MM.1S (cell line): Measurements from ENCODE around the gene SIAE.

ENCODE experiments used
- EZH2 ChIP-seq: fragments of 300-600 bp; sonication (generic); optimal IDR thresholded peaks from 2 replicates; pipeline ENCODE3; 2017; ENCODE audit warnings: low read depth, mild to moderate bottlenecking, antibody characterized with exemption, low read length, mixed read lengths
- TF ChIP-seq, protein P1 (sequence below): fragments of 300-600 bp; sonication (generic); IDR thresholded peaks from 2 replicates; pipeline ENCODE4 v1.5.1; 2016; ENCODE audit warnings: antibody characterized with exemption, low read length, mixed read lengths

DNA sequence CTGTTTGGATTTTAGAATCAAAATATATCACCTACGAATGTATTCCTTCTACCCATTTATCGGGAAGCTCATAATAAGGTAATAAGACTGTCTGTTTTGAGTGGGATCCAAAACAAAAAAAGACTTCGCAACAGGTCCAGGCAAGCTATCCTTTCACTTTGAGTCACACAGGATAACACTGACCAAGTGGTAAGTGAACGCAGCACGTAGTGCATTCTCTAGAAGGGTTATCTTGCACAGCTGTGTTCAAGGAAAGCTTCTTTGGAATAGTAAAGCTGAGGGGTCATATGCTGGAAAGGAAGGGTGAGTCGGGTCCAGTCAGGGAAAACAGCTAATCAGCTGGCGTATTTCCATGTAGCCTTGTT, 43.9 kb upstream of the SIAE start:
- no peak for TF ChIP-seq EZH2
- TF ChIP-seq, protein P1, sequence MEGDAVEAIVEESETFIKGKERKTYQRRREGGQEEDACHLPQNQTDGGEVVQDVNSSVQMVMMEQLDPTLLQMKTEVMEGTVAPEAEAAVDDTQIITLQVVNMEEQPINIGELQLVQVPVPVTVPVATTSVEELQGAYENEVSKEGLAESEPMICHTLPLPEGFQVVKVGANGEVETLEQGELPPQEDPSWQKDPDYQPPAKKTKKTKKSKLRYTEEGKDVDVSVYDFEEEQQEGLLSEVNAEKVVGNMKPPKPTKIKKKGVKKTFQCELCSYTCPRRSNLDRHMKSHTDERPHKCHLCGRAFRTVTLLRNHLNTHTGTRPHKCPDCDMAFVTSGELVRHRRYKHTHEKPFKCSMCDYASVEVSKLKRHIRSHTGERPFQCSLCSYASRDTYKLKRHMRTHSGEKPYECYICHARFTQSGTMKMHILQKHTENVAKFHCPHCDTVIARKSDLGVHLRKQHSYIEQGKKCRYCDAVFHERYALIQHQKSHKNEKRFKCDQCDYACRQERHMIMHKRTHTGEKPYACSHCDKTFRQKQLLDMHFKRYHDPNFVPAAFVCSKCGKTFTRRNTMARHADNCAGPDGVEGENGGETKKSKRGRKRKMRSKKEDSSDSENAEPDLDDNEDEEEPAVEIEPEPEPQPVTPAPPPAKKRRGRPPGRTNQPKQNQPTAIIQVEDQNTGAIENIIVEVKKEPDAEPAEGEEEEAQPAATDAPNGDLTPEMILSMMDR, result no peak
